ENCODE data around the gene FAF1.
"Not testable (repeated sequence)": the region's sequence is repeated elsewhere in the genome, so short reads cannot be mapped to it uniquely, and the experiment has no call there.

FAF1 gene

GRCh38 chr1:50609508-50609907 lies 350.6 kb downstream of the FAF1 start:
- no peak for DNase-seq

- no peak for DNase-seq
Observed at GRCh38 chr1:50605186-50605875, 354.7 kb downstream of the FAF1 start.

- DNase-seq = no peak
Observed at GRCh38 chr1:50604580-50604979, 355.5 kb downstream of the FAF1 start.

GRCh38 chr1:50603274-50604271 lies 356.5 kb downstream of the FAF1 start:
- DNase-seq = no peak

GRCh38 chr1:50599546-50599945 lies 360.5 kb downstream of the FAF1 start:
- DNase-seq = no peak

- DNase-seq = no peak
Observed at GRCh38 chr1:50595874-50596273, 364.2 kb downstream of the FAF1 start.

GRCh38 chr1:50593515-50593914 lies 366.6 kb downstream of the FAF1 start:
- DNase-seq = no peak

GRCh38 chr1:50591598-50591997 lies 368.5 kb downstream of the FAF1 start:
- no peak for DNase-seq

- no peak for DNase-seq
Observed at GRCh38 chr1:50582346-50582745, 377.7 kb downstream of the FAF1 start.

GRCh38 chr1:50570066-50570468 lies 390.0 kb downstream of the FAF1 start:
- no peak for DNase-seq

- DNase-seq = no peak
Observed at GRCh38 chr1:50568782-50569181, 391.3 kb downstream of the FAF1 start.

- DNase-seq = no peak
Observed at GRCh38 chr1:50566405-50566804, 393.7 kb downstream of the FAF1 start.

- no peak for DNase-seq
Observed at GRCh38 chr1:50564417-50564816, 395.6 kb downstream of the FAF1 start.

- DNase-seq = no peak
Observed at GRCh38 chr1:50562106-50562505, 398.0 kb downstream of the FAF1 start.

GRCh38 chr1:50559421-50559820 lies 400.6 kb downstream of the FAF1 start:
- no peak for DNase-seq

GRCh38 chr1:50553921-50554320 lies 406.1 kb downstream of the FAF1 start:
- DNase-seq = no peak

GRCh38 chr1:50548243-50548642 lies 411.8 kb downstream of the FAF1 start:
- DNase-seq = no peak

GRCh38 chr1:50542362-50542761 lies 417.7 kb downstream of the FAF1 start:
- DNase-seq = no peak

- DNase-seq = no peak
Observed at GRCh38 chr1:50538476-50538875, 421.6 kb downstream of the FAF1 start.

GRCh38 chr1:50531601-50532000 lies 428.5 kb downstream of the FAF1 start:
- no peak for DNase-seq

GRCh38 chr1:50531027-50531426 lies 429.0 kb downstream of the FAF1 start:
- no peak for DNase-seq

GRCh38 chr1:50529510-50529909 lies 430.6 kb downstream of the FAF1 start:
- DNase-seq = no peak

GRCh38 chr1:50527987-50528320 lies 432.1 kb downstream of the FAF1 start:
- not testable (repeated sequence) for DNase-seq

Measured in stimulated activated CD4-positive, alpha-beta T cell treated with anti-CD3 and anti-CD28 coated beads, Interleukin-2, amount 100 ng/mL, for 24 hours (primary cell).